Hematopoietic multipotent progenitor cell treated with erythropoietin and hydrocortisone succinate and interleukin-3 and kit ligand, for 8 days (in vitro differentiated cells): Measurements from ENCODE around the gene DPPA2.

Source experiments
- DNase-seq: peaks from one replicate; pipeline ENCODE4 v3.0.0-alpha.2; 2015

DPPA2 gene

DNA sequence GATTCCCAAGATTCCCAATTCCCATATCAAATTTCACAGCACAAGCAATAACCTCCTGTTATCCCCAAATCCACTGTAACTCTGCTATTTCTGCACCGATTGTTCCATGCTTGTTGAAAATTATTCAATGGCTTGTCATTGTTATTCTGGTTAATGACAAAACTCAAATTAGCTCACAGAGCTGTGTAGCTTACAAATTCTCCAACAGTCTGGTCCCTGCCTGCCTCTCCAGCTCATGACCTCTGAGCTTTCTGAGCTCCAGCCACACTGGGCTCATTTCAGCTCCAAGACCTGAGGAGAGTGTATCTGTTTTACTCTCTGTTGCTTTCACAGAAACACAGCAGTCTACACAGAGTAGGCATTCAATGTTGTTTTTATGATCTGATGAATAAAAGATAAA is 3.3 kb downstream of the DPPA2 start:
- DNase-seq: no peak

DNA sequence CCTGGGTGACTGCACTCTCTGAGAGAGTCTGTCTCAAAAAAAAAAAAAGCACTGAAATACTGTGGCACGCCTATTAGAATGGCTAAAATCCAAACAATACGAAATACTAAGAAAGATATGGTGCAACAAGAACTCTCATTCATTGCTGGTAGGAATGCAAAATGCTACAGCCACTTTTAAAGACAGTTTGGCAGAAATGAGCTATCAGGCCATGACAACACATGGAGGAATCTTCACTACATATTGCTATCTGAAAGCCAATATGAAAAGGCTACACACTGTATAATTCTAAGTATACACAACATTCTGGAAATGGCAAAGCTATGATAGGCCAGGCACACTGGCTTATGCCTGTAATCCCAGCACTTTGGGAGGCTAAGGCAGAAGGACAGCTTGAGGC is 18.8 kb downstream of the DPPA2 start:
- no peak for DNase-seq

DNA sequence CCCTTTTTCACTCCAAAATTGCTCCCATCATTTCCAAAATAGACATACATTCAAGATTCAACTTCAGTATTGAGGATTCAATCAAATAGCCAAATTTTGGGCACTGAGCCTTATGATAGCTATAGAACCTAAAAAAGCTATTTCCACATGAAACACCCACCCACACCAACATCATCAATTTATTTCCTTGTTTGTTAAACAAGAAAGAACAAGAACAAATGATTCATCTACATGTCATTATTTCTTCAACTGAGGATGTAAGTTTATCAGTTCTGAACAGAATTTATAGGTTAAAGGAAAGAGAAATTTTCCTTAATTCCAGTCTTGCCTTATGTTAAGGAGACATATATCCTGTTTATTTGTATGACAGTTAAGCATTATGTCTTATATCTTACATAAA is 32.2 kb downstream of the DPPA2 start:
- DNase-seq: no peak

DNA sequence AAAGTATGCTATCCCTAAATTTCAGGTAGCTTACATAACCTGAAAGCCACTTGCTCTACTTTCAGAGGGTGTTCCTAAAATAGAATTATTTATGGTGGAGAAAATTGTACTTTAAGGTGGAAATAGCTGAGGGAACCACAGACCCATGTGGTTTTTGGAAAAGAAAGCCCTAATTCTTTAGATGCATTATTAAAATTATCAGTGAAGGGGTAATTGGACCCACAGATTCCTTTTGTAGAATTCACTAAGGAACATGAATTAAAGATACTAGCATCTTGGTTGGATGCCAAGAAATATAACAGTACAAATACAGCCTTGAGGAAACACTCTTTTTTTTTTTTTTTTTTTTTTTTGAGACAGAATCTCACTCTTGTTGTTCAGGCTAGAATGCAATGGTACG is 37.8 kb downstream of the DPPA2 start:
- no peak for DNase-seq

DNA sequence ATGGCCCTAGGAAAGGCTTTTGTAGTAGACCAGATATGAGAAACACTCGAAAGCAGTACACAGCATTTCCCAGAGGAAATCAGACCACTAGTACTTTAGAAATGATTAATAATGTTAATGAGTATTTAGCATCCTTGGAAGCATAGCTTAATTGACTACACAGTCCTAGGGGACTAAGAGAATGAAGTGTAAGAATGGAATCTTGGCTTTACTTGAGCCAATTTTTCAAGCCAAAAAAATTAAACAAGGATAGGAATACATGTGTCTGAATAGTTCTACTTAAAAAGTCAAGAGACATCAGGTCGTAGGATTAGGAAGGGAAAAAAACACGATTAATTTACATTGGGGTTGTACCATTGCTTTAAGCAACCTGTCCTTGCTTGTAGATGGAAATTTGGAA is 38.2 kb downstream of the DPPA2 start:
- no peak for DNase-seq

DNA sequence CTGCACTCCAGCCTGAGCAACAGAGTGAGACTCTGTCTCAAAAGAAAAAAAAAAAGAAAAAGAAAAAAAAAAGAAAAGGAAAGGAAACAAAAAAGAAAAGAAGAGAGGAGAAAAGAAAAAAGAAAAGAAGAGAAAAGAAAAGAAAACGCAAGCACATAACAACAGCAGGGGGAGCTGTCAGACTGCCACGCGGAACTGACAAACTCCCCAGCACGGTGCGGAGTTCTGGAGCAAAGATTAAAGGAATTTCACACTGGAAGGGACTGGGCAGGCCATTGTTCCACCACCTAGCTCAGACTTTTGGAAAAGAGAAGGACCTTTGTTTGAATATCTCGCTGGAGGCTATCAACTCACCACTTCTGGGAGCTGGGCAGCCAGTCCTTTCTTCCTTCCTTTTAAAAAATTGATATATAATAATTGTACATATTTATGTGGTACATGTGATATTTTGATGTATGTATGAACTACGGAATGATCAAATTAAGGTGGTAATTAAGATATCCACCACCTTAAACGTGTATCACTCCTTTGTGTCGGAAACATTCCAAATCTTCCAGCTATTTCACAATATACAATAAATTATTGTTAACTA is 40.5 kb downstream of the DPPA2 start:
- DNase-seq: peak; percentile 47

DNA sequence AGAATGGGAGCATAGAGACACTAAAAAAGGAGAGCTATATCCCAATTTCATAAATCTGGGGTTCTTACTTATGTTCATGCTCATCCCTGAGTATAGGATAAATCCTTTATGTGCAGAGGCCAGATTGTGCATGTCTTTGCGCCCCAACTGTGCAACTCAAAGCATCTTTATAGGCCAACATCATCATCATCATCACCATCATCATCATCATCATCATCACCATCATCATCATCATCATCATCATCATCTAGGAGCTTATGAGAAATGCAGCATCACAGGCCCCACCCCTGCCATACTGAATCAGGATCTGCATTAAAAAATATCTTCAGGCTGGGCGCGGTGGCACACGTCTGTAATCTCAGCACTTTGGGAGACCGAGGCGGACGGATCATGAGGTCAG is 45.5 kb downstream of the DPPA2 start:
- DNase-seq: no peak

DNA sequence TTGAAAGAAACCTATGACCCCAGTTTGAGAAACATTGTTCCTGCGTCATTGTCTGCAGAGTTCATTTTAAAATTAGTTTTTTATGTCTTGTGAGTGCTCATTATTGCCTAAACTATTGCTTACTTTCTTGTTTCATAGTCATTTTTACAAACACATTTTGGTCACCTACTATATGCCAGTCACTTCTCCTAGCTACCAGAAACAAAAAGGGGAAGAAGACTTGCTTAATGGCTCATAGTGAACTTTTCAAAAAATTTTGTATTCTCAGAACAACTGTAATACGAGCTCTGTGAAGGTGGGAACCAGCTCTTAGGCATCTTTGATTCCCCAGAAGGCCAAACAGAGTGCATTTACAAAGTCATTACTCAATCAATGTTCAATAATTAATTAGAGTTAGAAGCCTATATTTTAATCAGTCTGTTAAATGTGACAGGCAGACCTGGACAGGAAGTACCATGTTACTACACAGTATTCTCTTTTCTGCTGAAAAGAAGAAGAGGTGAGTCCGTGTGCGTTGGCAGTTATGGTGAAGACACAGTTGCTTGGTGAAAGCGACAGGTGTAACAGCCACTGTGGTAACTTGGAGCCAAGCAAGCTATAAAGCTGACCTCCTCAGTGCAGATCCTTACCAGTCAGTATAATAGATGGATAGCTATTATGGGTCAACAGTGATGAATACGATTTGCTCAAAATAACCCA is 46.6 kb downstream of the DPPA2 start:
- no peak for DNase-seq

DNA sequence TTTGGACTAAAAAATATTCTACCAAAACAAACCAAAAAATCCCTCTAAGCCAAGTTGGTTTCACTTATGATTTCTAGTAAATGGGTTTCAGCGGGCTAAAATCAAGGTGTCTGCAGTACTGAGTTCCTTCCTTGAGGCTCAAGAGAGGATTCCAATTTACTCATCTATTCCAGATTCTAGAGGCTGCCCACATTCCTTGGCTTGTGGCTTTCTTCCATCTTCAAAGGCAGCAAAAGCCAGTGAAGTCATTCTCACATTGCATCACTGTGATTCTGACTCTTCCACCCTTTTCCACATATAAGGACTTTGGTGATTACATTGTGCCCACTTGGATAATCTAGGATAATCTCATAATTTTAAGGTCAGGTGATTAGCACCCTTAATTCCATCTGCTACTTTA is 48.1 kb downstream of the DPPA2 start:
- DNase-seq: no peak

DNA sequence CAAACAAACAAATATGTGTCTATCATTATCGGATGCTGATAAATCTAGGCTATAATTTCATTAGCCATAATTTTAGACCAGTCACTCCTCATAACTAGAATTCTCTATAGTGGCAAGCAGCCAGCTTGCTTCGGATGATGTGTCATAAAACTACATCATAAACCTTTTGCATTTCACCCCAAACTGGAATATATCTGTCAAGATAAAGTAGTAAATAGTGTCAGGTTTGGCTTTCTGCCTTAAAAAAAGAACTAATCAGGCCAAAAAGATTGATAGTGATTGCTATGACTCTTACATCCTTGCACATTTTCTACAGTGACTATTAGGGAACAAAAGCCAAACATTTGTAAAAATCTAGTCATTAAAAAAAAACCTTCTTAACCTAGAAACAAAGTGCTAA is 51.0 kb downstream of the DPPA2 start:
- no peak for DNase-seq

DNA sequence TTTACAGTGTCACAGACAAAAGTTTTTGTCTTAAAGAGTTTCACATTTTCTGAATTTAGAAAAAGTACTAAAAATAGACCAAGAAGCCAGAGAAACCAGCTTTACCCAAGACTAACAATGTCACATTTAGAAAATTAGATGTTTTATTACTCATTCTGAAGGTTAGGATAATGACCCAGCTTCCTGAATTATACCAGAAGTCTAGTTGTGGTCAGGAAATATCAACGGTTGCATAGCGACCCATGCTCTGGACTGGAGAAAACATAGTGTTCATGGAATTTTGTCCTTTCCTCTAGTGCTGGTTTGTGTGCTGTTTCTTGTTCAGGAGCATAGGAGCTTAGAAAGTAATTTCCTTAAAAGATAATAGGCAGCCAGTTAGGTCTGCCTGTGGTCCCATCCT is 59.0 kb downstream of the DPPA2 start:
- no peak for DNase-seq

DNA sequence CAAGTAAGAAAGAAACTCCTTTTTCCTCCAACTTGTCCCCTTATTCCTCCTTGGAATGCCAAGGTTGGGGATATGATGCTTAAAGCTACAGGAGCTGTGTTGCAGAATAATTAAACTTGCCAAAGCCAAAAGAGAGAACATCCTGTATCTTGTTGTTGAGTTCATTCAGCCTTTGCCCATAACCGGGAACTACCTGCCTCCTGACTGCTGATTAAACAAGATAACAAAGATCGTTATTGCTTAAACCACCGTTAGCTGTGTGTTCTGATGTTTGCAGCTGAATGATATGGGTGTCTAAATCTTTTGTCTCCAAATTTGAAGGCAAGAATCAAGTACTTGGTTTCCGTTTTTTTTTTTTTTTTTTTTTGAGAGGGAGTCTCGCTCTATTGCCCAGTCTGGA is 61.5 kb downstream of the DPPA2 start:
- no peak for DNase-seq

DNA sequence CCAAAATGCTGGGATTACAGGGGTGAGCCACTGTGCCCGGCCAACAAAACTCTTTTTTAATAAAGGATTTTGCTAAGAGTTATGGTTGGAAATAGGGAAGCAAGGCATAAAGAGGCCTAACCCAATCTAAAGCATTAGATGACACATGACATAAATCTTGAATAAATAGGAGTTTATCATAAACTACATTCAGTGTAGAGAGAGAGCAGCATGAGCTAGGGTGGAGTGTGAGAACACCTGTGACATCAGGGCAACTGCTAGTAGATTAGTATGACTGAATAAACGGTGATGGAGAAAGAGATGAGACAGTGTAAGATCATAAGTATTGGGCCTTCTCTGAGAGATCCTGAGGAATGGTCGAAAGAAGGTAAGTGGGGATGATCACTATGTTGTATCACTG is 63.7 kb downstream of the DPPA2 start:
- no peak for DNase-seq
